Muscle of arm (tissue), 12 donors: Measurements from ENCODE around the gene FGF11. TPM values are rescaled to one million over a fixed set of nuclear protein-coding genes. Genes with fewer than 3 reads are reported as not detected.

Experiments
- DNase-seq: peaks from one replicate; pipeline ENCODE4 v3.0.0-alpha.2; 2013
- polyA plus RNA-seq, 12 donors: library from polyadenylated mRNA; unstranded; fragments of 120-200 nt; gene quantifications; one replicate each; pipeline ENCODE4 v1.2.1, GENCODE V29; 2013; ENCODE audit not compliant: insufficient read length in 12 of 12

The FGF11 gene
- polyA plus RNA-seq, 12 donors = 0.97 to 15.9 (median 2.4) TPM; not detected in 1

GRCh38 chr17:7407485-7408251 lies 31.6 kb upstream of the FGF11 start, which contains the start of gene NLGN2:
TSS of gene NLGN2 (plus strand) at chr17:7407845. CDS start at chr17:7408256, 411 bp downstream.
- no peak for DNase-seq

- no peak for DNase-seq
Observed at GRCh38 chr17:7408252-7408727, 31.0 kb upstream of the FGF11 start.

- DNase-seq = no peak
Observed at GRCh38 chr17:7408863-7409262, 30.4 kb upstream of the FGF11 start.

GRCh38 chr17:7409716-7410115 lies 29.6 kb upstream of the FGF11 start:
- no peak for DNase-seq

GRCh38 chr17:7410634-7411426 lies 28.5 kb upstream of the FGF11 start:
- DNase-seq = no peak

GRCh38 chr17:7411427-7411750 lies 27.9 kb upstream of the FGF11 start:
- DNase-seq = no peak

- DNase-seq = no peak
Observed at GRCh38 chr17:7413346-7413985, 25.8 kb upstream of the FGF11 start.

GRCh38 chr17:7414837-7415236 lies 24.5 kb upstream of the FGF11 start:
- DNase-seq = no peak

- DNase-seq = no peak
Observed at GRCh38 chr17:7415784-7416183, 23.5 kb upstream of the FGF11 start.

GRCh38 chr17:7416323-7416722 lies 23.0 kb upstream of the FGF11 start:
- no peak for DNase-seq

- no peak for DNase-seq
Observed at GRCh38 chr17:7417056-7417655, 22.2 kb upstream of the FGF11 start.

GRCh38 chr17:7418472-7419152 lies 20.7 kb upstream of the FGF11 start:
- DNase-seq = no peak

- no peak for DNase-seq
Observed at GRCh38 chr17:7419819-7420610, 19.3 kb upstream of the FGF11 start, which contains the start of gene SPEM1. TSS of gene SPEM1 (plus strand) at chr17:7420324. CDS start at chr17:7420385, 61 bp downstream.

- no peak for DNase-seq
Observed at GRCh38 chr17:7421186-7421585, 18.1 kb upstream of the FGF11 start.

- DNase-seq = no peak
Observed at GRCh38 chr17:7423679-7424078, 15.6 kb upstream of the FGF11 start.

- DNase-seq = no peak
Observed at GRCh38 chr17:7425316-7425715, 14.0 kb upstream of the FGF11 start, which contains the start of gene SPEM2. TSS of gene SPEM2 (plus strand) at chr17:7425616. CDS start at chr17:7425689, 73 bp downstream.

- DNase-seq = no peak
Observed at GRCh38 chr17:7425756-7426155, 13.6 kb upstream of the FGF11 start.

GRCh38 chr17:7426203-7426863 lies 13.0 kb upstream of the FGF11 start:
- DNase-seq = no peak

GRCh38 chr17:7426896-7427489 lies 12.3 kb upstream of the FGF11 start:
- DNase-seq = no peak
